GM19463 (cell line): ENCODE data around the gene HMX2.
"Not testable (repeated sequence)": the region's sequence is repeated elsewhere in the genome, so short reads cannot be mapped to it uniquely, and the experiment has no call there.

Experiments used
- ATAC-seq: cut with Tn5 transposase; IDR thresholded peaks from one replicate; pipeline ENCODE4 v1.9.1; 2021; ENCODE audit warnings: mild to moderate bottlenecking, moderate library complexity; ENCODE audit not compliant: unreplicated experiment

HMX2 gene

GRCh38 chr10:123150271-123150985 lies 2.5 kb downstream of the HMX2 start:
- no peak for ATAC-seq

- no peak for ATAC-seq
These were observed 3.2 kb downstream of the HMX2 start for GRCh38 chr10:123150986-123151736.

GRCh38 chr10:123151737-123152135 lies 3.8 kb downstream of the HMX2 start:
- no peak for ATAC-seq

GRCh38 chr10:123153486-123154091 lies 5.7 kb downstream of the HMX2 start:
- no peak for ATAC-seq

GRCh38 chr10:123154092-123154710 lies 6.3 kb downstream of the HMX2 start, which contains the start of gene BUB3:
Gene BUB3, plus strand, starts transcription at chr10:123154402. Its CDS starts 516 bp downstream, at chr10:123154918.
- ATAC-seq = peak; percentile 91

- ATAC-seq = peak; percentile 45
These were observed 7.0 kb downstream of the HMX2 start for GRCh38 chr10:123154711-123155505.

- no peak for ATAC-seq
These were observed 8.1 kb downstream of the HMX2 start for GRCh38 chr10:123156078-123156477.

- no peak for ATAC-seq
These were observed 9.3 kb downstream of the HMX2 start for GRCh38 chr10:123157210-123157609.

- ATAC-seq = no peak
These were observed 10.7 kb downstream of the HMX2 start for GRCh38 chr10:123158682-123159081.

- ATAC-seq = no peak
These were observed 12.5 kb downstream of the HMX2 start for GRCh38 chr10:123160311-123160980.

GRCh38 chr10:123164319-123164718 lies 16.4 kb downstream of the HMX2 start:
- ATAC-seq = no peak

GRCh38 chr10:123165445-123166072 lies 17.6 kb downstream of the HMX2 start:
- ATAC-seq = no peak

GRCh38 chr10:123166618-123167017 lies 18.7 kb downstream of the HMX2 start:
- no peak for ATAC-seq

- ATAC-seq = no peak
These were observed 23.0 kb downstream of the HMX2 start for GRCh38 chr10:123170961-123171360.

- not testable (repeated sequence) for ATAC-seq
These were observed 23.7 kb downstream of the HMX2 start for GRCh38 chr10:123171616-123172015.

GRCh38 chr10:123175389-123176387 lies 27.8 kb downstream of the HMX2 start:
- ATAC-seq = no peak

- not testable (repeated sequence) for ATAC-seq
These were observed 30.5 kb downstream of the HMX2 start for GRCh38 chr10:123178390-123178789.
